GM21786 (cell line): ENCODE measurements around the gene UBAP2.
"Not testable (repeated sequence)": the region's sequence is repeated elsewhere in the genome, so short reads cannot be mapped to it uniquely, and the experiment has no call there.

Source experiments
- ATAC-seq: cut with Tn5 transposase; IDR thresholded peaks from one replicate; pipeline ENCODE4 v1.9.1; 2021; ENCODE audit not compliant: unreplicated experiment

UBAP2 gene

GRCh38 chr9:34049630-34050384 is 1.1 kb upstream of the UBAP2 start:
- no peak for ATAC-seq

- peak; percentile 28 for ATAC-seq
Measured at GRCh38 chr9:34047864-34048726, 592 bp downstream of the UBAP2 start.

GRCh38 chr9:34046784-34047379 is 1.8 kb downstream of the UBAP2 start:
- ATAC-seq = no peak

- no peak for ATAC-seq
Measured at GRCh38 chr9:34045903-34046302, 2.8 kb downstream of the UBAP2 start.

GRCh38 chr9:34042074-34042473 is 6.6 kb downstream of the UBAP2 start:
- not testable (repeated sequence) for ATAC-seq

- not testable (repeated sequence) for ATAC-seq
Measured at GRCh38 chr9:34038851-34039250, 9.8 kb downstream of the UBAP2 start.

GRCh38 chr9:34037626-34038025 is 11.1 kb downstream of the UBAP2 start:
- ATAC-seq = no peak

- no peak for ATAC-seq
Measured at GRCh38 chr9:34036625-34037024, 12.1 kb downstream of the UBAP2 start.

GRCh38 chr9:34035656-34036055 is 13.0 kb downstream of the UBAP2 start:
- no peak for ATAC-seq

GRCh38 chr9:34034698-34035065 is 14.0 kb downstream of the UBAP2 start:
- ATAC-seq = no peak

GRCh38 chr9:34032631-34033030 is 16.1 kb downstream of the UBAP2 start:
- ATAC-seq = no peak

- no peak for ATAC-seq
Measured at GRCh38 chr9:34027845-34028574, 20.7 kb downstream of the UBAP2 start.

- no peak for ATAC-seq
Measured at GRCh38 chr9:34025811-34026210, 22.9 kb downstream of the UBAP2 start.

GRCh38 chr9:34025062-34025461 is 23.6 kb downstream of the UBAP2 start:
- ATAC-seq = no peak

GRCh38 chr9:34024476-34024875 is 24.2 kb downstream of the UBAP2 start:
- ATAC-seq = not testable (repeated sequence)

- no peak for ATAC-seq
Measured at GRCh38 chr9:34016149-34016548, 32.5 kb downstream of the UBAP2 start.

- no peak for ATAC-seq
Measured at GRCh38 chr9:34010979-34011378, 37.7 kb downstream of the UBAP2 start.

GRCh38 chr9:34001951-34002350 is 46.7 kb downstream of the UBAP2 start:
- no peak for ATAC-seq

- no peak for ATAC-seq
Measured at GRCh38 chr9:34001298-34001697, 47.4 kb downstream of the UBAP2 start.

GRCh38 chr9:33995449-33995848 is 53.2 kb downstream of the UBAP2 start:
- ATAC-seq = no peak

- ATAC-seq = no peak
Measured at GRCh38 chr9:33993104-33993503, 55.6 kb downstream of the UBAP2 start.
